Upper lobe of left lung (tissue), 6 donors: Measurements from ENCODE around the gene RIPOR1. TPM values are rescaled to one million over a fixed set of nuclear protein-coding genes. Genes with fewer than 3 reads are reported as not detected.

Source experiments
- ATAC-seq, 2 donors: fragments of 200-7000 bp; cut with Tn5 transposase; one replicate each; pipeline ENCODE4 v1.9.1; 2022; ENCODE audit warnings: mild to moderate bottlenecking in 2 of 2, moderate library complexity in 2 of 2; ENCODE audit not compliant: low FRiP score in 2 of 2
- DNase-seq, 2 donors: peaks; one replicate each; pipeline ENCODE4 v3.0.0-alpha.2; 2019 to 2020
- H3K27ac ChIP-seq, 4 donors: fragments of 200-600 bp; sonication (generic); one replicate each; pipeline ENCODE4 v1.5.1; 2016 to 2019
- H3K27me3 ChIP-seq, 4 donors: fragments of 200-600 bp; sonication (generic); one replicate each; pipeline ENCODE4 v1.5.1; 2017 to 2019
- H3K36me3 ChIP-seq, 4 donors: fragments of 200-600 bp; sonication (generic); one replicate each; pipeline ENCODE4 v1.5.1; 2016 to 2019
- H3K4me1 ChIP-seq, 4 donors: fragments of 200-600 bp; sonication (generic); one replicate each; pipeline ENCODE4 v1.5.1; 2018 to 2019
- H3K4me3 ChIP-seq, 4 donors: fragments of 200-600 bp; sonication (generic); one replicate each; pipeline ENCODE4 v1.5.1; 2017 to 2019; ENCODE audit warnings: mild to moderate bottlenecking in 2 of 4, moderate library complexity in 1 of 4
- H3K9me3 ChIP-seq, 4 donors: fragments of 200-600 bp; sonication (generic); one replicate each; pipeline ENCODE4 v1.5.1; 2018 to 2019
- CTCF ChIP-seq, 6 experiments: fragments of 450-650 bp in 4 of 6; fragments of 200-600 bp in 2 of 6; sonication (generic) in 2 of 6; IDR thresholded peaks; one replicate each; pipeline ENCODE4 v1.5.1; 2016 to 2019; ENCODE audit warnings: antibody characterized with exemption in 6 of 6
- EP300 ChIP-seq, 4 donors: sonication (generic); formaldehyde crosslinking; IDR thresholded peaks; one replicate each; pipeline ENCODE4 v1.5.1; 2017; ENCODE audit warnings: antibody characterized with exemption in 4 of 4, control low read depth in 2 of 4
- POLR2A ChIP-seq, 4 donors: fragments of 450-650 bp; IDR thresholded peaks; one replicate each; pipeline ENCODE4 v1.5.1; 2016 to 2017; ENCODE audit warnings: antibody characterized with exemption in 4 of 4, mild to moderate bottlenecking in 2 of 4
- POLR2AphosphoS5 ChIP-seq, 2 donors: sonication (generic); formaldehyde crosslinking; IDR thresholded peaks; one replicate each; pipeline ENCODE4 v1.5.1; 2017; ENCODE audit warnings: antibody characterized with exemption in 2 of 2
- WGBS, 2 donors: methylation state at CpG; one replicate each; pipeline ENCODE4 v1.1.5; 2017 to 2018; 5-methylcytosine and 5-hydroxymethylcytosine counted together
- total RNA-seq, 6 donors: library from RNA; depleted of rRNA in 4 of 6; stranded (reverse); fragments of >200 nt in 4 of 6; gene quantifications; one replicate each; pipeline versions ENCODE4 v1.1.0 to v1.2.1, GENCODE V29; 2016 to 2021
- donor health status: DM: no; HTN: no; CAD: no; lungs with moderate emphysema.
- donor health status: DM: no; HTN: yes; CAD: no; lungs with severe emphysema.

RIPOR1 gene
- total RNA-seq, 6 donors from 2014 or later: 76.9 to 183 (median 113) TPM

DNA sequence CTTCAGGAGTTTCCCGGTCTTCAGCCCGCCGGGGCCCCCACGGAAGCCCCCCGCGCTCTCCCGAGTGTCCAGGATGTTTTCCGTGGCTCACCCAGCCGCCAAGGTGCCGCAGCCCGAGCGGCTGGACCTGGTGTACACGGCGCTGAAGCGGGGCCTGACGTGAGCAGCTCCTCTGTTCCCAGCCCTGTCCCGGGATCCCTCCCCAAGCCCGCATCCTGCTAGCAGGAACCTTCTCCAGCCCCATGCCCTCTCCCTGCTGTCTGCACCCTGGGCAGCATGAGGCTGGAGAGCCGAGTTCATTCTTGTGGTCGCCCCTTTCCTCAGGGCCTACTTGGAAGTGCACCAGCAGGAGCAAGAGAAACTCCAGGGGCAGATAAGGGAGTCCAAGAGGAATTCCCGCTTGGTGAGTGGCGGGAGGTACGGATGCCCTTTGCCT is 10.1 kb downstream of the RIPOR1 start:
- peaks cover 42 to 79% (median 69%) of the 10 kb centered on the region in 4 donors for H3K4me1 ChIP-seq
- DNase-seq: no peak
- H3K27me3 ChIP-seq: no peaks in the 10 kb centered on the region
- H3K27ac ChIP-seq: peak overlapping the region; percentile 92 to 97 (median 96)
- 29 to 48% methylated on average over 10 to 21 of the region's 23 CpGs for WGBS, 2 donors
- peak overlapping the region; percentile 62 to 81 (median 73) for H3K4me3 ChIP-seq
- H3K36me3 ChIP-seq: peaks cover 15 to 55% (median 38%) of the 10 kb centered on the region in 4 donors
- H3K9me3 ChIP-seq: no peaks in the 10 kb centered on the region
- ATAC-seq: no peak
- no peak for TF ChIP-seq EP300 (IDR thresholded peaks at IDR 0.05)

DNA sequence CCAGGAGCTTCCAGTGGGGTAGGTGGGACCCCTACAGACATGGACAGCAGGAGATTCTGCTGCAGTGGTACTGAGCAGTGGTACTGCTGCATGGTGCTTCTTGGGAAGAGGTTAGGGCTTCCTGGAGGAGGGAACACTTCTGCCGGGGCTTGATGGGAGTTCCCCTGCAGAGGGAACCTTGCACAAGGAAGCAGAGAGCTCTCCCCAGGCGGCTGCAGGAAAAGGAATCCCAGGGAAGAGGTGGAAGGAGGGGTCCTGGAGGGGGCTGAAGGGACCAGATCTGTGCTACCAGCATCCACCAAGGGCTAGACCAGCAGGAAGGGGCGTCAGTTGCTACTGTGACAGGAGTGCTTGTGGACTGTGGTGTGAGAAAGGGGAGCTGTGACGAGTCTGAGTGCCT is 10.6 kb downstream of the RIPOR1 start:
- H3K36me3 ChIP-seq: peaks cover 16 to 61% (median 44%) of the 10 kb centered on the region in 4 donors
- 35 to 79% methylated on average over 2 to 4 of the region's 4 CpGs for whole genome bisulfite sequencing, 2 donors
- no peak for DNase-seq
- peak overlapping the region in 3 of 4 donors; percentile 92 to 97 (median 96) for H3K27ac ChIP-seq
- H3K27me3 ChIP-seq: no peaks in the 10 kb centered on the region
- peak overlapping the region; percentile 7 to 81 (median 64) for H3K4me3 ChIP-seq
- H3K9me3 ChIP-seq: no peaks in the 10 kb centered on the region
- no peak for TF ChIP-seq CTCF (IDR thresholded peaks at IDR 0.05)
- peaks cover 42 to 85% (median 74%) of the 10 kb centered on the region in 4 donors for H3K4me1 ChIP-seq
- ATAC-seq: no peak

- H3K9me3 ChIP-seq: no peaks in the 10 kb centered on the region
- H3K27ac ChIP-seq: peak overlapping the region in 3 of 4 donors; percentile 92 to 97 (median 96)
- peaks cover 19 to 68% (median 51%) of the 10 kb centered on the region in 4 donors for H3K36me3 ChIP-seq
- no peaks in the 10 kb centered on the region for H3K27me3 ChIP-seq
- TF ChIP-seq EP300 (IDR thresholded peaks at IDR 0.05) (no peak), CTCF (IDR thresholded peaks at IDR 0.05) (no peak), POLR2A (IDR thresholded peaks at IDR 0.05) (no peak), POLR2AphosphoS5 (IDR thresholded peaks at IDR 0.05) (no peak)
- peak overlapping the region in 1 of 4 donors; percentile 81 for H3K4me3 ChIP-seq
- DNase-seq (no peak), ATAC-seq (no peak)
- peaks cover 47 to 91% (median 81%) of the 10 kb centered on the region in 4 donors for H3K4me1 ChIP-seq
- WGBS, 2 donors: 81 to 89% methylated on average over 19 to 27 of the region's 27 CpGs
Observed at GRCh38 chr16:67539691-67540635, 11.3 kb downstream of the RIPOR1 start.

- Histone ChIP-seq H3K27me3 (no peaks in the 10 kb centered on the region), H3K4me3 (no peak overlapping the region), H3K9me3 (no peaks in the 10 kb centered on the region), H3K27ac (peak overlapping the region in 2 of 4 donors; percentile 52 to 96), H3K36me3 (peaks cover 27 to 75% (median 58%) of the 10 kb centered on the region in 4 donors), H3K4me1 (peaks cover 48 to 94% (median 84%) of the 10 kb centered on the region in 4 donors)
- 100% methylated on average over 1 of the region's 1 CpG for WGBS, 2 donors
- TF ChIP-seq POLR2AphosphoS5 (IDR thresholded peaks at IDR 0.05) (no peak), EP300 (IDR thresholded peaks at IDR 0.05) (no peak)
- no peak for DNase-seq
- no peak for ATAC-seq
Observed at GRCh38 chr16:67540756-67541155, 12.1 kb downstream of the RIPOR1 start.

GRCh38 chr16:67541391-67542263 is 13.0 kb downstream of the RIPOR1 start:
- peak overlapping the region in 1 of 4 donors; percentile 0 for H3K4me3 ChIP-seq
- peaks cover 47 to 94% (median 86%) of the 10 kb centered on the region in 4 donors for H3K4me1 ChIP-seq
- H3K27ac ChIP-seq: peak overlapping the region; percentile 26 to 71 (median 54)
- H3K9me3 ChIP-seq: no peaks in the 10 kb centered on the region
- TF ChIP-seq CTCF (IDR thresholded peaks at IDR 0.05) (no peak), POLR2A (IDR thresholded peaks at IDR 0.05) (no peak), EP300 (IDR thresholded peaks at IDR 0.05) (no peak), POLR2AphosphoS5 (IDR thresholded peaks at IDR 0.05) (no peak)
- 85% methylated on average over 14 of the region's 14 CpGs; no CpG with 5 or more reads in 1 of the 2 donors for WGBS, 2 donors
- H3K36me3 ChIP-seq: peaks cover 27 to 84% (median 67%) of the 10 kb centered on the region in 4 donors
- no peaks in the 10 kb centered on the region for H3K27me3 ChIP-seq
- no peak for DNase-seq
- ATAC-seq: no peak
